HG02840 (cell line): ENCODE measurements around the gene ILDR1.
"Not testable (repeated sequence)": the region's sequence is repeated elsewhere in the genome, so short reads cannot be mapped to it uniquely, and the experiment has no call there.

ENCODE experiments used
- ATAC-seq: cut with Tn5 transposase; IDR thresholded peaks from one replicate; pipeline ENCODE4 v1.9.1; 2021; ENCODE audit warnings: mild to moderate bottlenecking, moderate library complexity, moderate number of reproducible peaks; ENCODE audit not compliant: unreplicated experiment, low FRiP score

The ILDR1 gene

DNA sequence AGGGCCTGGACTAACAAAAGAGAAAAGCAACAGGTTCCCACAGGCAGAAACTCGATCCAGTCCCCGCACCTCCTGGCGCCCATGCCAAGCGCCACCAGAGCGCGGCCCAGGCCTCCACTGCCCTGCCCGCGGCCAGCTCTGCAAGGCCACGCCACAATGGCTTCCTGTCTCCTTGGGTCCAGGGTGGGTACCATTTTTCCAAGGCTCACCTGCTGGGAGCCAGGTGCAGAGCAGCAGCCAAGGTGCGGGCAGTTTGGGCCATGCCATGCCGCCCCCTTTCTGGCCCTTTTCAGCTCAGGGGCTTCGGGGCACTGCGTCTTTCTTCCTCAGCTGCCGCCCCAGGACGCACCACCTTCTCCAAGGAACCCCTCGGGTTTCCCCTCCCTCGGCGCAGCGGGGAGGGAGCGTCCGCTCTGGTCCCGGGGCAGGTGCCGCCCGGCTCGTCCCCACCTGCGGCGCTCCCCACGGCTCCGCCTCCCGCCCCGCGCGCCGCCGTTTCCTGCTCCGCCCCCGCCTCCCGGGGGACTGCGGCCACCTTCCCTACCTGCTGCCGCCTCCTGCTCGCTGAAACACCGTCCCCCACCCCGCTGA is at the start of gene ILDR1:
TSS of gene ILDR1 (minus strand) at position 437 of the 591 bp plus-strand sequence. CDS start at position 267, 170 bp downstream.
- ATAC-seq = peak; percentile 44

DNA sequence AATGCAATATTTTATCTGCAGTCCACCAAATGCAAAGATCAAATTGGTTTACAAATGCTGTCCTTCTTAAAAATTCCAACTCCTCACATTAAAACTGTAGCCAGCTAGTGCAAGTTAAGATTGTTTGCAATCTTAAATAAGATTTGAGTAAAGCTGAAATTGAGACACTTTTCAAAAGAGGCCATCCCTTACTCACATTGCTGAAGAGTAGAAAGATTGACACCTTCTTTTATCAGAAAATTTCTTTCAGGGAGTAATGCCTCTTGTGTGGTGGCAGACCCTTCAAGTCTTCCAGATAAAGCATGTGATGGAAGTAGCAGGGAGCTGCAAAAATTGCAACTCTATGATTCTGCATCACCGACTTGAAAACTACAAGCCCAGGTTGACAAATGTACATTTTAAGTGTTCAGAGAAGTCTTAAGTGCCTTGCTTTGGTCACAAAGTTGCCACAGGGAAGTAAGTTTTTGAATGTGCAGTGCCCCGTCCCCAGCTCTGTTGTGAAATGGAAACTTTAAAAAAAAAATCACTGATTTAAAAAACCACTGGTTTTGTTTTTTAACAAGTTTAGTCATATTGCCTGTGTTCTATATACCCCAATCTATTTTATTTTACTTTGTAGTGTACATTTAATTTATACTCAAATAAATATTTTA is 45.7 kb upstream of the ILDR1 start:
- ATAC-seq = no peak

DNA sequence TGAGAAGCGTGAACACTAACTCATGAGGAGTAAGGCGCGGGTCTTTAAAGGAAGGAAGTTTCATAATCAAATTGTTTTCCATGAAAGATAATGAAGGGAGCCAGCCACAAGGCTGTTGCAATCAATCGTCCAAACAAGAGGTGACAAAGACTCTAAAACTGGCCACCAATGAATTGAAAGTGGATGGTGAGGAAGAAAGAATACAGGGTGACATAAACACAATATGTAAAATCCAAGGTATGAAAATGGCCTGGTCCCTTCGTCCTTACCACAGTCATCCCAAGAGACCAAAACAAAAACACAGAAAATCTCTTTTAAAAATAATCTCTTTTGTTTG is 45.1 kb upstream of the ILDR1 start:
- peak; percentile 42 for ATAC-seq

DNA sequence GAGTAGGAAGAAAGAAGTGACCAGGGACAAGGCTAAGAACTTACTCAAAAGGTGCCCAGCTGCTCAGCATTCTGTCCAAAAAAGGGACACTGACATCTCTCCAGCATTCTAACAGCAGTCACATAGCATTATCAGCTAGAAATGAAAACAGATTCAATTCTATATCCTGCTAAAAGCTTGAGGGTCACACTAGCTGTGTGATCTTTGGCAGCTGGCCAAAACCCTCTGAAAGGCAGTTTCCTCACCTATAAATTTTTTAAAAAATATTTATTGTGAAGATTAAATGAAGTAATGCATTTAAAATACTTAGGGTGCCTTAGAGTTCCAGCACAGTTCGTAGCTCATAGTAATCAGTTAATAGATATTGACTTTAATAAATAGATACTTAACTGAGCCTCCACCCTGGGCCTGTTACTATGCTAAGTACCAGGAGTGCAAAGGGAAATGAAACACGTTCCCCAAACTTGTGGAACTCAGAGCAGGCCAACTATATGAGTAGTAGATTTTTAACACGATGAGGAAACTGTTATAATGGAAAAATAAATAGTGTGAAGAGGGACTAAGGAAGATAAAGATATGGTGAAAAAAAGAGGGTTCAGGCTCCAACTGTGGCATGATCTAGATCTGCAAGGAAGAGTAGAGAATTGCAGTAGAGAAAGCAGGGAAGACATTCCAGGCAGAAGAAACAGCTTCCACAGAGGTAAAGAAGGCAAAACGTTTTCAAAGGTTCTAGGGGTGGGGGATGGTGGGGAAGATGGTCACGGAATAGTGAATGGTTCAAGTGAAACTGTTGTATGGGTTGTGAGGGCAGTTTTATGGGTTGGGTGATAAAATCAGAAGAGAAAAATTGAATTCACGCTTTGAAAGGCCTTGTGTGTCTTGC is 44.5 kb upstream of the ILDR1 start:
- no peak for ATAC-seq

DNA sequence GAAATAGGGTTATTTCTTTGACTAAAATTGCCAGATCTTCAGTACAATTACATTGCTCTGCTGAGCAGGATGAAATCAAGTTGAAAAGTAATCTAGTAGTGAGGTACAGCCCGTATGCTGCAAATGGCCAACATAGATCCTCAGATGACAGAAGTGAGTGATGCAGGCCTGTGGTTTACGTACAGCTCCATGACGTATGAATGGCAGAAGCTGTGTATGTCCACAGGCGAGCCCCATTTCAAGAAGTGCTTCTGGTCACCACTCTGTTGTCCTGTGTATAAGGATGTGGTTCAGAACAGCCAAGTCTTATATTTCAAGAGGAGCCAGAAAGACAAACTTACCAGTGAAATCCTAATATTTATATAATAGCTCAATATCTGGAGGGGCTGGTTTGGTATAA is 42.3 kb upstream of the ILDR1 start:
- no peak for ATAC-seq

DNA sequence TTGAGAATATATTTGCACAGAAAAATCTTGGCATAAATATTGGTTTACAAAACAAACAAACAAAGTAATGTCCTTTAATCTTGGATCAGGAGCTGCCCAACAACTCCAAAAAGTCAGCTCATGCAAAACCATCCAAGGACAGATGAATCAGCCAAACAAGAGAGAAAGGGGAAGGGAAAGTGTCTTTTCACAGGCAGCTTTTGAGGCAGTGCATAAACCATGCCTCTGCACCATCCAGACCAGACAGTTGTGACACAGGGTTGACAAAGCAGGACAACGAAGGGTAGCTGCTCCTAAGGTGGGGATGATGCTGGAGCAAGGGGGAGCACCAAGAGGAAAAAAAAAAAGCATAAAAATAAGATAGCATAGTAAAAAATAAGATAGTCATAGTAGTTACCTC is 41.9 kb upstream of the ILDR1 start:
- no peak for ATAC-seq

DNA sequence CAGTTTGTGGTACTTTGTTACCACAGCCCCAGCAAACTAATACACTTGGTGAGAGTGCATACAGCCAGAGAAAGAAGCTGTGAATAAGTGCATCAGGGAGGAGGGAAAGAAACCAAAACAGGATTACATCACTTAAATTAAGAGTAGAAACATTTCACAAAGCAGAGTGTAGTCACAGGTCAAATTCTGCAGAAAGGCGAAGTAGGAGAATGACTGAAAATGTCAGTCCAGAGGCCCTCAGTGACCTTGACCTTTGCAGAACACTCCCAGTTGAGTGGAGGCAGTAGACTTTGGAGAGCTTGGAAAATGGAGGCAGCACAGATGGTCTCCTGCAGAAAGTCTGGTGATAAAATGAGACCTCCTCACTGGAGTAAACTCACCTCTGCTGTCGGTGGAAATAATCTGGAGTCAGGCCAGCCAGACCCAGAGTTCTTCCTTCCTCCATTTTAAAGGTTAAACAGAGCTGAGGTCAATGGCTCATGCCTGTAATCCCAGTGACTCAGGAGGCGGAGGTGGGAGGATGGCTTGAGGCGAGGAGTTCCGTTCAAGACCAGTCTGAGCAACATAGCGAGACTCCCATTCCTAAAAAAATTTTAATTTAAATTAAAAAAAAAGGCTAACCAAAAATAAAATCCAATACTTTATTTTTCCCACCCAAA is 38.1 kb upstream of the ILDR1 start:
- no peak for ATAC-seq

DNA sequence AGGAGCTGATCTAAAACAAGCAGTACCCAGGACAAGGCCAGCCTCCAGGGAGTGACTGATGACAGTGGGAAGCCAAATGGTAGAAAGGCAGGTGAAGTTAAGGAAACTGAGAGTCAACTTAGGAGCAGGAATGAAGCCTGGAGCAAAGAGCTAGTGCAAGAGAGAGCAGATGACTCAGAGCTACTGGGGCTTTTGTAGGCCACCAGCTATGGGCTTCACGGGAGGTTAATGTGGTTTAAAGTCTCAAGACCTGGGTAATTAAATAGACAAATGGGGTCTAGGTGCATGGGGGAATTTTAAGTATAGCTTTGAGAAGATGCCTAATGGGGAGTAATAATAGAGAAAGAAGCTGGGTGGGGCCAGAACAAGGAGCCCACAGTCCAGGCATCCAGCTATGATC is 36.2 kb upstream of the ILDR1 start:
- no peak for ATAC-seq

DNA sequence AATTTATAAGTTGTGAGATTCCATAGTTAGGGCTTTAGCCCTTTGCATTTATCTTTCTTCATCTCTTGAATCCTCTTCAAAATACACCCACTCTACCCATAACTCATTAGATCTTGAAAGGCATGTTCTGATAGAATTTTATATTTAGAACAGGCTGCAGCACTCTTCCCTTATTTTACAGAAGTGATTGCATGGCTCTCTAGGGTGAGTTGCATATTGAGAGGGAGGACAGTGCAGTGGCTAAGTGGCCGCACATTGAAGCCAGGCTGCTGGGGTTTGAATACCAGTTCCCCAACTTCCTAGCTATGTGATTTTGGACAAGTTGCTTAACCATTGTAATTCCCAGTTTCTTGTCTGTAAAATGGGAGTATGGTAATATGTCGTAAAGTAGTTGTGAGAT is 35.6 kb upstream of the ILDR1 start:
- no peak for ATAC-seq

DNA sequence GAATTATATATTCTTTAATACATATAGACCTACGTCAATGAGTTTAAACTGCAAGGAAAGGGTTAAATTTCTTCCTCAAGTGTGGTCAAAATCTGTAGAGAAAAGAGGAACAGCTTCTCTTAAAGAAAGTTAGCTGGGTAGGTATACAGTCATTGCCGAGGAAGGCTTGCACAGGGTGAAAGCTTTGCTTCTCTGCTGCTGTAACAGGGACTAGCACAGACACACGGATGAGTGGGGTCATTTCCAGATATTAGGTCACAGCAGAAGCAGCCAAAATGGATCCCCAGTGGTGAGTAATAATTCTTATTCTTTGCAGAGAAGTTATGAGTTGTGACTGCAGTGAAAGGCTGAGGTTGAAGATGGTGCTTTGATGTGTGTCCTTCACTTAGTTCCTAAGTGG is 33.2 kb upstream of the ILDR1 start, which contains the start of gene CD86:
TSS of gene CD86 (plus strand) at position 148 of the 400 bp plus-strand sequence. CDS start at position 276, 128 bp downstream.
- ATAC-seq = peak; percentile 90

DNA sequence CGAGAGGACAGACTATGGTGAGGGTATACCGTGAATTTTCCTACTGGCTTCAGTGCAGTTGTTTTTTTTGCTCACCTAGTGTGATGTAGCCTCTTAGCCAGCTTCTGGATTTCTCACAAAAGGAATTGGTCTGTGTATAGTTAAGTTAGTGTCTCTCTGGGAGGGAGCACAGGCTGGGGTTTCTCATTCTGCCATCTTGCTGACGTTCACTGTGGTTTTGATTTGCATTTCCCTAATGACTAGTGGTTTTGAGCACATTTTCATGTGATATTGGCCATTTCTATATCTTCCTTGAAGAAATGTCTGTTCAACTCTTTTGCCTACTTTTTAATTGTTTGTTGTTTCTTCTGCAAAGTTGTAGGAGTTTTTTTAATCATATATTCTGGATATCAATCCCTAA is 30.9 kb upstream of the ILDR1 start:
- ATAC-seq = no peak

DNA sequence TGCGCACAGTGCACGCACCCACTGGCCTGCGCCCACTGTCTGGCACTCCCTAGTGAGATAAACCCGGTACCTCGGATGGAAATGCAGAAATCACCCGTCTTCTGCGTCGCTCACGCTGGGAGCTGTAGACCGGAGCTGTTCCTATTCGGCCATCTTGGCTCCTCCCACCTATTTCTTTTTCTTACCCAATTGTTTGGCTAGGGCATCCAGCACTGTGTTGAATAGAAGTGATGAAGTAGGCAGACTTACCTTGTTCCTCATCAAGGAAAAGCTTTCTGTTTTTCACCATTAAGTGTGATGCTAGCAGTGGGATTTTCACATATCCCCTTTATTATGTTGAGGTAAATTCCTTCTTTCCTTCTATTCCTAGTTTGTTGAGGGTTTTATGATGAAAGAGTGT is 25.7 kb upstream of the ILDR1 start:
- not testable (repeated sequence) for ATAC-seq

DNA sequence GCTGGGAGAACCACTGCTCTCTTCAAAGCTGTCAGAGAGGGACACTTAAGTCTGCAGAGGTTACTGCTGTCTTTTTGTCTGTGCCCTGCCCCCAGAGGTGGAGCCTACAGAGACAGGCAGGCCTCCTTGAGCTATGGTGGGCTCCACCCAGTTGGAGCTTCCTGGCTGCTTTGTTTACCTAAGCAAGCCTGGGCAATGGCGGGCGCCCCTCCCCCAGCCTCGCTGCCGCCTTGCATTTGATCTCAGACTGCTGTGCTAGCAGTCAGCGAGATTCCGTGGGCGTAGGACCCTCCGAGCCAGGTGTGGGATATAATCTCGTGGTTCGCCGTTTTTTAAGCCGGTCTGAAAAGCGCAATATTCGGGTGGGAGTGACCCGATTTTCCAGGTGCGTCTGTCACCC is 25.2 kb upstream of the ILDR1 start:
- ATAC-seq = not testable (repeated sequence)

DNA sequence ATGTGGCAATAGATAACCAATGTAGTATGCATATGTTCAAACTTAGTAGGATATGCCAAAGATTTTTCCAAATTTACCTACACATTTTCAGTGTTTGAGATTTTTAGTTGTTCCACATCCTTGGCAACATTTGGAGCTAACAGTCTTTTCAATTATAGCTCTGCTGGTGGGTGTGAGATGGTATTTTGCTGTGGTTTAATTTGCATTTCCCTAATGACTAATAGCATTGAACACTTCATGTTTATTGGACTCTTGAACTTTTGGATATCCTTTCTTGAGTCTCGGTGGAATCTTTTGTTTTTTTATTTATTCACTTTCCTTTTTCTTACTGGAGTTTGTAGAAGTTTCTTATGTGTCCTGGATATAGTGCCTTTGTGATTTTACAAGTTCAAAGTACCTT is 11.0 kb upstream of the ILDR1 start:
- no peak for ATAC-seq

DNA sequence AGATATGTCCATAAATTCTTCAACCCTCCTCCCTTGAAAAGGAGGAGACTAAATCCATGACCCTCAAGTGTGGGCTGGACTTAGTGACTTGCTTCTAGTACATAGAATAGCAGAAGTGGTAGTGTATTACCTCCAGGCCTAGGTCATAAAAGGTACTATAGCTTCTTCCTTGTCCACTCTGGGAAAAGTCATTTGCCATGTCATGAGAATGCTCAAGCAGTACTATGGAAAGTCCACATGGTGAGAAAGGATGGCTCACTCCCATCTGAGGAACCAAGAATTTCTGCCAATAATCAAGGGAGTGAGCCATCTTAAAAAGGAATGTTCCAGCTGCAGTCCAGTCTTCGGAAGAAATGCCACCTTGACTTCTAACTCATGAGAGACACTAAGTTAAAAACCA is 10.5 kb upstream of the ILDR1 start:
- ATAC-seq = no peak

DNA sequence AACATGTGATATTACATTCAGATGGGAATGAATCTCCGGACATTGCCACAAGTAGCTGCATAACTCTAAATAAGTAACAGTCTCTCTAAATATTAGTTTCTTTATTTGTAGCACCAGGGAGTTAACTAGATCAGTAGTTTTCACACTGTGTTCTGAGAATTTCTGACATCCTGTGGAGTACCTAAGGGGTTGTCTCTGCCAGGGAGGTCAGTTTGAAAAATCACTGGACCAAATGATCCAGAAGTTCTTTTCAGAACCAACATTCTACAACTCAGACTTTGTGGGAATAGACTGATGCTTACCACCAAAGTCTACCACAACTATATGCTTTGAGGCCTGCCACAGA is 9.0 kb upstream of the ILDR1 start:
- peak; percentile 29 for ATAC-seq

DNA sequence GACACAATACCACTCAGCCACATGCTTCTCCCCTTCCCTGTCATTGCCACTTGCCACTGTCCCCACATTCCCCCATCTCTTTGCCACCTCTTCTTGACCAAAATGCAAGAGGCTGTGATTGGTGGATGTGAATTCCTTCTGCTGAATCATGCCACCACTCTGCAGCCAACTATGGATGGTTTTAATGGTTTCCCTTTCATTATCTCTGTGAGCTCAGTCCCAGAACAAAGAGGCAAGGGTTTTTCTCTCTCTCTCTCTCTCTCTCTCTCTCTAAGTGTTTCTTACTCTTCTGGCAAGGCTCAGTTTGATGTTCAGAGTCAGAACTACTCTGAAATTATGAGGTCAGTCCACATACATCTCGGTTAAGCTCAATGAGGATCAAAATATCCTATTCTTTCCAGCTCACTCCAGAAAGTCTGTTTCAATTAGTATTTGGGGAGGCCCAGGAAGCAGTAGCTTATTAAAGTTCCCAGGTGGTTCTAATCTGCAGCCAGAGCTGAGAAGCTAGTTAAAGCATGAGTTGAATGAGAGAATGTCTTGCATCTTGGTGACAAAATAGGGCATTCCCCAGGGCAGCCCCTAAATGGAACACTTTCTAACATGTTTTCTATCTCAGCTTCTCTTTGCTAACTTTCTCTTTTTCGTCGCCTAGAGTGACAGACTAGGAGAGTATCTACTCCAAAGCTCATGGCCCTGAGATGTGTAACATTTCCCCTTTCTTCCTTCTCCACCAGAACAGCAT is 8.5 kb upstream of the ILDR1 start:
- ATAC-seq = peak; percentile 57

DNA sequence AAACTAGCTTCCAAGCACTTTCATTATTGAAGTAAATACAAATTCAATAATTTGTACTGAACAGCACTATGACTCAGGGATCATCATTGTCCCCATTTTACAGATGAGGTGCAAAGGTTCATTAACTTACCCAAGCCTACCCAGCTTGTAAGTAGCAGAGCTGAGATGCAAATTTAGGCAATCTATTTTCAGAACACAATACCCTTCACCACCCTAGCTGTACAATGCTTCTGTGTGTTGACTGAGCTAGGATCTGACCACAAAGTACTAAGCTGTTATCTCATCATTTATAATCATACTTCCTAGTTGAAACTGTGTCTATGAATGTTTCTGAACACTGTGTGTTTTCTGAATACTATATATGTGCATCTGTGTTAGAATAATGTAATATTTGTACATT is 3.2 kb upstream of the ILDR1 start:
- ATAC-seq = no peak

DNA sequence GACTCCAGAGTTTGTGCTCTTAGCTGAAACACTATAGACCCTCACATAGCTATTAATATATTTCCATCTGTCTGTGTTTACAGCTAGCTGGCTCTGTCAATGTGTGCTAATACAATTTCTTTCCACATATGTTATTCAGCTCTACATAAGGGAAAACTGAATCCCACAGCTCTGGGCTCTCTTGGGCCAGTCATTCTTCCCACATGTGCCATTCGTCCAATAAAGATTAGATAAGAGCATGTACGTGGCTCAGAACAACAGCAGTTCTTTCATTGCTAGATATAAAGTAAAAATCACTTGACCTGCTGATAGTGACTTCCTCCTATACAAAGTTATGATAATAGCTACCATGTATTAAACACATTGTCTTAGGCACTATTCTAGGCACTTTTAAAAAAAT is 2.8 kb upstream of the ILDR1 start:
- ATAC-seq = no peak

DNA sequence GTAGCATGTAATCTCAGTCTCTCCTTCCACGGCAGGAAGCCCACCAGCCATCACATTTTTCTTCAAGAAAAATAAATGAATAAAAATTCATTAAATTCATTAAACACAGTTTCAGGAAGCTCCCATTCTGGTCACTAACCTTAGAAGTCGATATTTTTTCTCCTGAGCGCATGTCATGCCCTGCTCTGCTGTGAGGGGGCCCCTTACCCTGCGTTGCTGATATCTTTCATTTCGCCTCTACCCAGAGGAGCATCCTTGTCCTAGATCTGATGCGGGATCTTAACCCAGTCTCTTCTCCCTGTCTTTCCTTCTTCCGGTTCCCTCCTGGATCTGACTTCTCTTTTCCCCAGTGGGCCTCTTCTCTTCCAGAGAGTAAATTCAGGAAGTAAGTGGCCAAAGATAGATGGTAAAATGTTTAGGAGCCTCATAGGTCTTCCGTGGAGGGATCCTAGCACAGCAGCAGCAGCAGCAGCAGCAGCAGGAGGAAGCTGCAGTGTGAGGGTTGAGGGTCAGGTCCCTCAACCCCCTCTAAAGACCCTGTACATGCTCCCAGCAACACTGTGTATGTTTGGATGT is 1.4 kb upstream of the ILDR1 start:
- no peak for ATAC-seq
